ENCODE data around the gene CLOCK. TPM values are rescaled to one million over a fixed set of nuclear protein-coding genes. Genes with fewer than 3 reads are reported as not detected.

The CLOCK gene
- total and polyA plus RNA-seq, 2 of the 13 experiments (the other 11 are each of a cell fraction or from before 2014, with no cell fraction given): 8.8 to 13.5 TPM

DNA sequence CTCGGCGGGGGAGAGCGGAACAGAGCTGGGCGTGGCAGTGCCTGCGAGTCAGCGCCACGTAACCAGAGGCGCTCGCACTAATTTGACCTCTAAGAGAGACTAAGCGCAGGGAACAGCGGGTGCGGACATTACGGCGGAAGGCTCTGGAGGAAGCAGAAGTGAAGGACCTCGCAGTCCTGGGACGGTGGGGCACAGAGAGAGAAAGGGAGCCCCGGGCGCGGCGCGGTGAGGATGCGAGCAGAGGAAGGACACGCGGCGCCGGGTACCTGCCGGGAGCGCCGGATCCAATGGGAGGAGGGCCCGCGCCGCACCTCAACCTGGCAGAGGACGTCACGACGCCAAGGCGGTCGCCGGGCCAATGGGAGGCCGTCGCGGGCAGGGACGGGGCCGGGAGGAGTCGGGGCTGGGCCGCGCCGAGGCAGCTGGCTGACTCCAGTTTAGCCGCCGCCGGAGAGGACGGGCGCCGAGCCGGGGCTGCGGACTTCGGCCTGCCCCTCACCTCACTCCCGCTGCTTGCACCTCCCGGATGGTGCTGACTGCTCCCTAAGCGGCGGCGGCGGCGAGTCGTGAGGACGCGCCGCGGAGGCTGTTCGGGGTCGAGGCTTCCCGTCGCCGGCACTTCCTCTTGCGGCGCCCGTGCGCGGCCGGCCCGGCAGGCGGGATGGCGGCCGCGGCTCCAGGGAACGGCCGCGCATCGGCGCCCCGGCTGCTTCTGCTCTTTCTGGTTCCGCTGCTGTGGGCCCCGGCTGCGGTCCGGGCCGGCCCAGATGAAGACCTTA lies 151.0 kb downstream of the CLOCK start, which contains the start of gene TMEM165 (continued):
- TF ChIP-seq UBTF (CRISPR knock-in tag; IDR thresholded peaks at IDR 0.05) (peak; percentile 98), MAX (IDR thresholded peaks at IDR 0.05) (peak; percentile 83), KDM5A (IDR thresholded peaks at IDR 0.05; ENCODE audit: borderline replicate concordance, low read length) (peak; percentile 53; the same call in 1 of the 2 replicates), RBM39 (IDR thresholded peaks at IDR 0.05; ENCODE audit: low read depth, low read length, poor library complexity, severe bottlenecking) (no peak), ZNF724P (CRISPR knock-in tag; IDR thresholded peaks at IDR 0.05; ENCODE audit: borderline replicate concordance) (peak; percentile 81; the same call in 1 of the 2 replicates), ZNF619 (CRISPR knock-in tag; IDR thresholded peaks at IDR 0.05) (0 out of 2 replicates have a peak, but pooled peaks have one; percentile 45), HMGXB4 (CRISPR knock-in tag; IDR thresholded peaks at IDR 0.05; ENCODE audit: borderline replicate concordance in 1 of 2, low read depth in 1 of 2) (peak; percentile 51 to 70; a peak in 1 of 4 replicates), ZNF235 (CRISPR knock-in tag; IDR thresholded peaks at IDR 0.05; ENCODE audit: borderline replicate concordance) (peak; percentile 90; the same call in 1 of the 2 replicates), GZF1 (CRISPR knock-in tag; IDR thresholded peaks at IDR 0.05) (no peak; the same call in 1 of the 2 replicates), ETV5 (CRISPR knock-in tag; IDR thresholded peaks at IDR 0.05; ENCODE audit: borderline replicate concordance) (peak; percentile 50; the same call in 1 of the 2 replicates), RAD21 (CRISPR knock-in tag; IDR thresholded peaks at IDR 0.05) (no peak; the same call in 1 of the 2 replicates), SP5 (CRISPR knock-in tag; IDR thresholded peaks at IDR 0.05; ENCODE audit: borderline replicate concordance, low read depth) (peak; percentile 41; the same call in 1 of the 2 replicates)
- TF ChIP-seq, protein P1, sequence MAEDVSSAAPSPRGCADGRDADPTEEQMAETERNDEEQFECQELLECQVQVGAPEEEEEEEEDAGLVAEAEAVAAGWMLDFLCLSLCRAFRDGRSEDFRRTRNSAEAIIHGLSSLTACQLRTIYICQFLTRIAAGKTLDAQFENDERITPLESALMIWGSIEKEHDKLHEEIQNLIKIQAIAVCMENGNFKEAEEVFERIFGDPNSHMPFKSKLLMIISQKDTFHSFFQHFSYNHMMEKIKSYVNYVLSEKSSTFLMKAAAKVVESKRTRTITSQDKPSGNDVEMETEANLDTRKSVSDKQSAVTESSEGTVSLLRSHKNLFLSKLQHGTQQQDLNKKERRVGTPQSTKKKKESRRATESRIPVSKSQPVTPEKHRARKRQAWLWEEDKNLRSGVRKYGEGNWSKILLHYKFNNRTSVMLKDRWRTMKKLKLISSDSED (CRISPR knock-in tag; IDR thresholded peaks at IDR 0.05): no peak
- TF ChIP-seq, protein P2, sequence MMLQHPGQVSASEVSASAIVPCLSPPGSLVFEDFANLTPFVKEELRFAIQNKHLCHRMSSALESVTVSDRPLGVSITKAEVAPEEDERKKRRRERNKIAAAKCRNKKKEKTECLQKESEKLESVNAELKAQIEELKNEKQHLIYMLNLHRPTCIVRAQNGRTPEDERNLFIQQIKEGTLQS (CRISPR knock-in tag; IDR thresholded peaks at IDR 0.05): no peak
- TF ChIP-seq, protein P3, sequence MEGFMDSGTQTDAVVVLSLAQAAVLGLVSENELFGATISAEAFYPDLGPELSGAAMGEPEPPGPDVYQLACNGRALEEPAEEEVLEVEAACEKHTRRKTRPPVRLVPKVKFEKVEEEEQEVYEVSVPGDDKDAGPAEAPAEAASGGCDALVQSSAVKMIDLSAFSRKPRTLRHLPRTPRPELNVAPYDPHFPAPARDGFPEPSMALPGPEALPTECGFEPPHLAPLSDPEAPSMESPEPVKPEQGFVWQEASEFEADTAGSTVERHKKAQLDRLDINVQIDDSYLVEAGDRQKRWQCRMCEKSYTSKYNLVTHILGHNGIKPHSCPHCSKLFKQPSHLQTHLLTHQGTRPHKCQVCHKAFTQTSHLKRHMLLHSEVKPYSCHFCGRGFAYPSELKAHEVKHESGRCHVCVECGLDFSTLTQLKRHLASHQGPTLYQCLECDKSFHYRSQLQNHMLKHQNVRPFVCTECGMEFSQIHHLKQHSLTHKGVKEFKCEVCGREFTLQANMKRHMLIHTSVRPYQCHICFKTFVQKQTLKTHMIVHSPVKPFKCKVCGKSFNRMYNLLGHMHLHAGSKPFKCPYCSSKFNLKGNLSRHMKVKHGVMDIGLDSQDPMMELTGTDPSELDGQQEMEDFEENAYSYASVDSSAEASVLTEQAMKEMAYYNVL (CRISPR knock-in tag; IDR thresholded peaks at IDR 0.05; ENCODE audit: borderline replicate concordance): 0 out of 2 replicates have a peak, but pooled peaks have one; percentile 43
- TF ChIP-seq, protein P4, sequence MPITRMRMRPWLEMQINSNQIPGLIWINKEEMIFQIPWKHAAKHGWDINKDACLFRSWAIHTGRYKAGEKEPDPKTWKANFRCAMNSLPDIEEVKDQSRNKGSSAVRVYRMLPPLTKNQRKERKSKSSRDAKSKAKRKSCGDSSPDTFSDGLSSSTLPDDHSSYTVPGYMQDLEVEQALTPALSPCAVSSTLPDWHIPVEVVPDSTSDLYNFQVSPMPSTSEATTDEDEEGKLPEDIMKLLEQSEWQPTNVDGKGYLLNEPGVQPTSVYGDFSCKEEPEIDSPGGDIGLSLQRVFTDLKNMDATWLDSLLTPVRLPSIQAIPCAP (CRISPR knock-in tag; IDR thresholded peaks at IDR 0.05; ENCODE audit: low read depth): no peak
- TF ChIP-seq, protein P5, sequence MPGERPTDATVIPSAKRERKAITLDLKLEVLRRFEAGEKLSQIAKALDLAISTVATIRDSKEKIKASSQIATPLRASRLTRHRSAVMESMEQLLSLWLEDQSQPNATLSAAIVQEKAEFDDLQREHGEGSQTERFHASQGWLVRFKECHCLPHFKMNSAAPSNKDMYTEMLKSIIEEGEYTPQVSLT (CRISPR knock-in tag; IDR thresholded peaks at IDR 0.05; ENCODE audit: borderline replicate concordance, low read depth): peak; percentile 60; the same call in 1 of the 2 replicates
